ENCODE results near the gene FZD1.
"Not testable (repeated sequence)": the region's sequence is repeated elsewhere in the genome, so short reads cannot be mapped to it uniquely, and the experiment has no call there.

The FZD1 gene

GRCh38 chr7:91299952-91300775 is 35.9 kb downstream of the FZD1 start:
- DNase-seq, result no peak

DNA sequence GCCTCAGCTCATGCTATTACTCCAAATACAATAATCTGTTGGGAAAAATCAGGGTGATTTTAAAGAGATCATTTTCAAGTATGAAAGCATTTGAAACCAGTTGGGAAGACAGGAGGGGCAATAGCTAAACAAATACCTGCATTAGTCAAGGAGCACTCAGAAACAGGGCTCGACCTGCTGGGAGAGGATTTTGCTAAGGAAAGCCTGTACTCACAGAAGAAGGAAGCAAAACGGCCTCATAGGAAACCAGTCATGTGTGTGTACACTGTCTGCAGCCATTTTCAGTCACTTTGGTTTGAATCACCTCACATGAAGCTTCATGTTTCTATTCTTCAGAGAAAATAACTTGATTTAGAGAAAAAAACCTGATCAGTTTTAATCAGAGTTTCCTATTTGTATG is 38.6 kb downstream of the FZD1 start:
- DNase-seq, result no peak

DNA sequence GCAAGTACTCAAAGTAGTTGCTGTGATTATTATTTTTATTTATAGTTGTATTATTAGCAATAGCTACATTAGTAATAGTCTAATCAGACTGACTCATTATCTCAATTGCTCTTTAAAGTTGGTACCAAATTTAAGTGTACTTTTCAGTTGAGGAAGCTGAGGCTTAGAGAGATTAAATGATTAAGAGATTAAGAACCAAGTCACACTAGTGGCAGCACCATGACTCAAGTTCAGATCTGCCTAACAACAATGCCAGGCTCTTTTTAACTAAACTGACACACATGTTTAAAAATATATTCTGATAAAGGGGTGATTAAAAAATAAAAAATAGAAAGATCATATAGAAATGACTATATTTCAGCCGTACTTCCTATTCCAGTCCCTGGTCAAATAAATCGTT is 42.0 kb downstream of the FZD1 start:
- no peak for DNase-seq

GRCh38 chr7:91307467-91307866 is 43.2 kb downstream of the FZD1 start:
- DNase-seq, result no peak

- DNase-seq, result not testable (repeated sequence)
Measured at GRCh38 chr7:91308191-91308590, 44.0 kb downstream of the FZD1 start.

- no peak for DNase-seq
Measured at GRCh38 chr7:91310830-91311460, 46.7 kb downstream of the FZD1 start.

DNA sequence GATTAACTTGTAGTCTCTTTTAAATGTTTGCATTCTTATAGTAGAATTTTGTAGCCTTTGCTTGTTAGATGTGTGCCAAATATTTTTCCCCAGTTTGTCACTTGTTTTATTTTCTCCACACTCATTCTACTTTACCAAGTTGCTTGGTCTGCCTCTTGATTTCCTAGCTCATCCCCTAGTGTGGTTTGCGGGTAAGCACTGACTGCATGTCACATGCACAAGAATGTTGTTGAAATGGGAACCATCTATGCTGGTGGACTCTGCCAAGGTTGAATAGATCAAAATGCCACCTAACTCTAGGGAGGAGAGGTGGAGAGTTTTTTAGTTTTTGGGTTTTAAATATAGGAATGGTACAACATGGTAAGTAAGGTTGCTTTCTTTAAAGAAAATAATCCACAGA is 47.6 kb downstream of the FZD1 start:
- no peak for DNase-seq

GRCh38 chr7:91313113-91313512 is 48.9 kb downstream of the FZD1 start:
- DNase-seq, result no peak

- no peak for DNase-seq
Measured at GRCh38 chr7:91314591-91315323, 50.5 kb downstream of the FZD1 start.

DNA sequence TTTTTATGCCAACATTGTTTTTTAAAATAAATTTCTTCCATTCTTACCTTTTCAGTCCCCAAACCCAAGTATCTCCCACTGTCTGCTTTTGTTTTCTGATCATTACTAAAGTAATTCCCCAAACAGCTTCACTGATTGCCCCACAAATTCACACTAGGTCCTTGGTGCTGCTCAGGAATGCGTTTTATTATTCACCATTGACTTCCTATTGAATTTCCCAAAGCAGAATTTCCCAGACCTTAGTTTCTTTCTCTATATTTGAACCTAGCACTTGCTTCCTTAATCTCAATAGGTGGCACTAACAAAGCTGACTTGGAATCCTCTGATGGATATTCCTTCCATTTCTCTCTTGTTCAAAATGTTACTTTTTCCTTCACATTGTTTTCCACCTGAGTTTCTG is 52.2 kb downstream of the FZD1 start:
- DNase-seq, result no peak

- DNase-seq, result no peak
Measured at GRCh38 chr7:91319351-91319750, 55.1 kb downstream of the FZD1 start.

- no peak for DNase-seq
Measured at GRCh38 chr7:91320366-91321078, 56.3 kb downstream of the FZD1 start.

All from activated CD4-positive, alpha-beta T cell treated with anti-CD3 and anti-CD28 coated beads, Interleukin-2, amount 50 U/mL, for 4 hours (primary cell).